Fibroblast of villous mesenchyme (primary cell): ENCODE data around the gene ALPL. TPM values are rescaled to one million over a fixed set of nuclear protein-coding genes. Genes with fewer than 3 reads are reported as not detected.

ENCODE experiments used
- DNase-seq: peaks from one replicate; pipeline ENCODE4 v3.0.0-alpha.2; 2010; ENCODE audit warnings: low read depth
- H3K4me3 ChIP-seq: 2 replicates; pipeline ENCODE4 v1.5.1; 2011; ENCODE audit warnings: low read depth, mild to moderate bottlenecking, low read length
- CTCF ChIP-seq: IDR thresholded peaks from 2 replicates; pipeline ENCODE4 v1.5.1; 2012; ENCODE audit warnings: low read depth, mild to moderate bottlenecking, low read length; ENCODE audit not compliant: insufficient read depth
- total RNA-seq: library from RNA; depleted of rRNA; stranded (reverse); fragments of >200 nt; gene quantifications from 2 replicates; pipeline ENCODE4 v1.2.3, GENCODE V29; 2012

The ALPL gene
- total RNA-seq, 1 donor = 1.7 TPM

- DNase-seq = no peak
- no peak for TF ChIP-seq CTCF
Observed at GRCh38 chr1:21572735-21573277, 63.6 kb downstream of the ALPL start.

DNA sequence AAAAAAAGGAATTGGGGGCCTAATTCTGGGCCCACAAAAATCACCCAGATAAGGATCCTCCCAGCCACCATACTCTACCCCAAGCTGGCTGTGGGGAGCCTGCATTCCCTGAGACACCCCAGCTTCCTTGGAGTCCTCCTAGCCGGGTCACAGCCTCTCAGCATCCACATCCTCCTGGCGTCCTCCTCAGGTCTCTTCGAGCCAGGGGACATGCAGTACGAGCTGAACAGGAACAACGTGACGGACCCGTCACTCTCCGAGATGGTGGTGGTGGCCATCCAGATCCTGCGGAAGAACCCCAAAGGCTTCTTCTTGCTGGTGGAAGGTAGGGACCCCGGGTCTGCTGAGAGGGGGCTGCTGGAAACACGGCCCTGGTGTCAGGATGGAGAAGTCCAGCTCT is 64.3 kb downstream of the ALPL start:
- TF ChIP-seq CTCF = no peak
- DNase-seq = no peak
- no peak overlapping the region for H3K4me3 ChIP-seq

More at GRCh38 chr1:21572735-21573277, 63.6 kb downstream of the ALPL start:
- H3K4me3 ChIP-seq = no peak overlapping the region

GRCh38 chr1:21573971-21574465 is 64.8 kb downstream of the ALPL start:
- peak; percentile 72 for DNase-seq
- no peak overlapping the region for H3K4me3 ChIP-seq
- peak; percentile 68 for TF ChIP-seq CTCF

DNA sequence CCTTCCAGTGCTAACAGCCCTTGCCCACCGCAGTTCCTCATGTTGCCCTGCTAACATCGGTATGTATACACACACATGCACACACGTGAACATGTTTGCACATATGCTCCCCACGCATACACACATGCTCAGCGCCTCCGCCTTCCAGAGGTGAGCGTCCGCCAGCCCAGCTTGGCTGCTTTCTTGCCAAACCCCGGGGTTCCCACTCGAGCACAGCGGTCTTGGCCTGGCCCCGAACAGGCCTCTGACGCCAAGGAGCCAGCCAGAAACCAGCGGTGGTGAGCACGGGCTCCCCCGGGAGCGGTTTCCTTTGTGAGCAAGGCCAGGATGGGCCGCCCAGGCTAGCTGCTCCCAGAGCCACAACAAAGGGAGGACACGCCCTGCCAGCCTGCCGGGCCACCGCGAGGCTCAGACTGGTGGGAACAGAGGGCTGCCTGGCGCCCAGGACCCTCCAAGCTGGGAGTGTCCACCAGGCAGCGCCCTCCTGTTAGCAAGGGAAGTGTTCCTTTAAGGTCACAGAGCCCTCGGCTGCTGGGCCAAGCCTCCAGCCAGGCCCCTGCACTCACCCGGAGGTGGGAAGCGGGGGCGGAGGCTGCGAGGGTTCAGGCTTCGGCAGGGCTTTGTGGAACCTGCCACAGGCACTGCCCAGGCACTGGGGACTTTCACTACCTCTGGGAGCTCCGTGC is 65.4 kb downstream of the ALPL start:
- no peak overlapping the region for H3K4me3 ChIP-seq
- DNase-seq = no peak
- TF ChIP-seq CTCF = no peak

DNA sequence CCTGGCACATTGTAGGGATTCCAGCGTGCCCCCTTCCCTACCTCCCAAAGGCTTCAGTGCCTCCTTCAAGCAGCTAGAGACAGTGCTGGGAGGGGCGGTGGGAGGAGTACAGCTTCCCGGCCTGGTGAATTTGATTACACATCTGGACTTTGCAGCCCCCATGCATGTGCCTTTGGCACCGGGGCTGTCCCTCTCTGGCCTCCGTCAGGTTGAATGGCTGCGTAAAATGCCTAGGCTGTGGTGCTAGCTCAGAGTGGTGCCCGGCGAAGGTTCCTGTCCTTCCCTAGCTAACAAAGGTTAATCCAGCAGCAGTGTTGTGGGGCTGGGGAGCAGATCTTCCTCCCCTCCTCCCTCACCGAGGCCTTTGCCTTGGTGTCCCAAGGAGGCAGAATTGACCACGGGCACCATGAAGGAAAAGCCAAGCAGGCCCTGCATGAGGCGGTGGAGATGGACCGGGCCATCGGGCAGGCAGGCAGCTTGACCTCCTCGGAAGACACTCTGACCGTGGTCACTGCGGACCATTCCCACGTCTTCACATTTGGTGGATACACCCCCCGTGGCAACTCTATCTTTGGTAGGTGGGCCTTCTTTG is 66.2 kb downstream of the ALPL start:
- H3K4me3 ChIP-seq = no peak overlapping the region
- DNase-seq = no peak
- TF ChIP-seq CTCF = no peak

- no peak for DNase-seq
- no peak overlapping the region for H3K4me3 ChIP-seq
- no peak for TF ChIP-seq CTCF
Observed at GRCh38 chr1:21576031-21576797, 67.0 kb downstream of the ALPL start.
